ENCODE results near the gene TRIO.

The TRIO gene

DNA sequence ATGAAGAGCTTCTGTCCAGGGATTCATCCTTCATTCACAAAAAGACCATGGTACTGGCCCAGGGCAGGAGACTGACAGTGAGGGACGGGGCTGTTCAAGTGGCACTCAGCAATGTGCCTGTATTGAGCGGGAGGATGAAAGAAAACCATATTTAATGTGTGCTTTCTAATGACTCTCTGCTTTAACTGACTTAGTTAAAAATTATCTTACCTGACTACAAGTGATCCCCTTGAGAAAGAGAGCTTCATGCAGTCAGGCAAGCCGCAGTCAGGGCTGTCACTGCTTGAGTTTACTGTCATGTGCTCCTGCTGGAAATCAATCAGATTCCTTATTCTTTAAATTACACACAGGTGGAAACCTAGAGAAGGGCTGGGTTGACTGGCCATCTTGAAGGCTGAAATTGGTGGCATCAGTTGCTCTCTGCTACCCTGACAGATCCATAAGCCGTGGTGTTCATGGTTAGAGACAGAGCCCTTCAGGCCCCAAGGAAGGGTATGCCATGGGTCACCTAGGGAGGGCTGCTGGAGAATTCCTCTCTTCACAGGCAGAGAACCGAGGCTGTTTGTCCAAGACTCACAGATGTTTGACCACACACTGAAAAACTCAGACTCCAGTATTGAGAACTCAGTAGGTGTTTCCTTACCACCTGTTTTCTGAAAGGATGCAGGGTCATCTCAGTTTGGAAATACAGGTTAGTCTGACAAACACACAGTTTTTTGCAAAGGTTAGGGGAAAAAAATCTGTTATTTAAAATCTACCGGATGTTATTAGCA lies 70.9 kb downstream of the TRIO start:
- peak; percentile 89 for DNase-seq
- H4K20me1 ChIP-seq (ENCODE audit: insufficient read depth, low read length): no peaks in the 10 kb centered on the region
- no peak overlapping the region for H2AFZ ChIP-seq (ENCODE audit: low read length)
- no peaks in the 10 kb centered on the region for H3K9me3 ChIP-seq (replicated peaks; ENCODE audit: insufficient read depth, low read length)
- peak overlapping the region; percentile 44 for H3K4me3 ChIP-seq (ENCODE audit: low read length)
- peaks cover 72% of the 10 kb centered on the region for H3K79me2 ChIP-seq (ENCODE audit: low read length)
- H3K27me3 ChIP-seq (replicated peaks; ENCODE audit: insufficient read depth, low read length): no peaks in the 10 kb centered on the region
- H3K27ac ChIP-seq (ENCODE audit: low read length): peak overlapping the region; percentile 97
- H3K4me1 ChIP-seq (ENCODE audit: low read length): peaks cover 66% of the 10 kb centered on the region
- H3F3A ChIP-seq (ENCODE audit: insufficient read depth, low read length): peaks cover 47% of the 10 kb centered on the region
- peak overlapping the region; percentile 73 for H3K9ac ChIP-seq (ENCODE audit: low read length)
- peak overlapping the region; percentile 77 for H3K4me2 ChIP-seq (ENCODE audit: low read depth, low read length)
- TF ChIP-seq EZH2phosphoT487 (IDR thresholded peaks at IDR 0.05; ENCODE audit: low read length): no peak
- TF ChIP-seq, protein P1, sequence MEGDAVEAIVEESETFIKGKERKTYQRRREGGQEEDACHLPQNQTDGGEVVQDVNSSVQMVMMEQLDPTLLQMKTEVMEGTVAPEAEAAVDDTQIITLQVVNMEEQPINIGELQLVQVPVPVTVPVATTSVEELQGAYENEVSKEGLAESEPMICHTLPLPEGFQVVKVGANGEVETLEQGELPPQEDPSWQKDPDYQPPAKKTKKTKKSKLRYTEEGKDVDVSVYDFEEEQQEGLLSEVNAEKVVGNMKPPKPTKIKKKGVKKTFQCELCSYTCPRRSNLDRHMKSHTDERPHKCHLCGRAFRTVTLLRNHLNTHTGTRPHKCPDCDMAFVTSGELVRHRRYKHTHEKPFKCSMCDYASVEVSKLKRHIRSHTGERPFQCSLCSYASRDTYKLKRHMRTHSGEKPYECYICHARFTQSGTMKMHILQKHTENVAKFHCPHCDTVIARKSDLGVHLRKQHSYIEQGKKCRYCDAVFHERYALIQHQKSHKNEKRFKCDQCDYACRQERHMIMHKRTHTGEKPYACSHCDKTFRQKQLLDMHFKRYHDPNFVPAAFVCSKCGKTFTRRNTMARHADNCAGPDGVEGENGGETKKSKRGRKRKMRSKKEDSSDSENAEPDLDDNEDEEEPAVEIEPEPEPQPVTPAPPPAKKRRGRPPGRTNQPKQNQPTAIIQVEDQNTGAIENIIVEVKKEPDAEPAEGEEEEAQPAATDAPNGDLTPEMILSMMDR (IDR thresholded peaks at IDR 0.05; ENCODE audit: low read length): no peak
- no peak for TF ChIP-seq EZH2 (optimal IDR thresholded peaks at IDR 0.05; ENCODE audit: low read depth, low read length)
- no peaks in the 10 kb centered on the region for H3K9me2 ChIP-seq (replicated peaks; ENCODE audit: insufficient read depth, low read length)
- H3K36me3 ChIP-seq (replicated peaks; ENCODE audit: insufficient read depth, low read length): no peaks in the 10 kb centered on the region

DNA sequence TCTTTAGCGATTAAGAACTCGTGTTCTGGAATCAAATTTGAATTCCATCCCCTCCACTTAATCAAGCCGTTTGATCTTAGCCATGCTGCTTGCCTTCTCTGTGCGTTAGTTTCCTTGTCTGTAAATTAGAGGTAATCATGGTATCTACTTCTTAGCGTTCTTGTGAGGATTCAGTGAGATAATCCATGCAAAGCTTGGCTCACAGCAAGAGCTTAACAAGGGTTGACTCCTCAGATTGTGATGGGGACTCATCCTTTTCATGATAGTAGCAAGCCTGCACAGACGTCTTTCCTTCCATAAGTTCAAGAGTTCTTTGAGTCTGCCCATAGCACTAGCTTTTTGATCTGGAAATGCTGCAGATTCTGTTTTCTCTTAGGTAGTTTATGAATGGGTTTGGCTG lies 72.8 kb downstream of the TRIO start:
- H3K9me2 ChIP-seq (replicated peaks; ENCODE audit: insufficient read depth, low read length): no peaks in the 10 kb centered on the region
- no peak for DNase-seq
- H3K4me1 ChIP-seq (ENCODE audit: low read length): peaks cover 58% of the 10 kb centered on the region
- H3K27ac ChIP-seq (ENCODE audit: low read length): peak overlapping the region; percentile 97; the same call in 1 of the 2 replicates
- no peaks in the 10 kb centered on the region for H3K27me3 ChIP-seq (replicated peaks; ENCODE audit: insufficient read depth, low read length)
- no peaks in the 10 kb centered on the region for H3K9me3 ChIP-seq (replicated peaks; ENCODE audit: insufficient read depth, low read length)
- H3K9ac ChIP-seq (ENCODE audit: low read length): no peak overlapping the region
- H3F3A ChIP-seq (ENCODE audit: insufficient read depth, low read length): peaks cover 47% of the 10 kb centered on the region
- peaks cover 72% of the 10 kb centered on the region for H3K79me2 ChIP-seq (ENCODE audit: low read length)
- peak overlapping the region; percentile 77; the same call in 1 of the 2 replicates for H3K4me2 ChIP-seq (ENCODE audit: low read depth, low read length)
- no peaks in the 10 kb centered on the region for H4K20me1 ChIP-seq (ENCODE audit: insufficient read depth, low read length)
- no peak overlapping the region for H3K4me3 ChIP-seq (ENCODE audit: low read length)
- TF ChIP-seq EZH2phosphoT487 (IDR thresholded peaks at IDR 0.05; ENCODE audit: low read length): no peak
- TF ChIP-seq, protein P1 (IDR thresholded peaks at IDR 0.05; ENCODE audit: low read length): no peak
- TF ChIP-seq EZH2 (optimal IDR thresholded peaks at IDR 0.05; ENCODE audit: low read depth, low read length): no peak
- no peak overlapping the region for H2AFZ ChIP-seq (ENCODE audit: low read length)
- no peaks in the 10 kb centered on the region for H3K36me3 ChIP-seq (replicated peaks; ENCODE audit: insufficient read depth, low read length)

DNA sequence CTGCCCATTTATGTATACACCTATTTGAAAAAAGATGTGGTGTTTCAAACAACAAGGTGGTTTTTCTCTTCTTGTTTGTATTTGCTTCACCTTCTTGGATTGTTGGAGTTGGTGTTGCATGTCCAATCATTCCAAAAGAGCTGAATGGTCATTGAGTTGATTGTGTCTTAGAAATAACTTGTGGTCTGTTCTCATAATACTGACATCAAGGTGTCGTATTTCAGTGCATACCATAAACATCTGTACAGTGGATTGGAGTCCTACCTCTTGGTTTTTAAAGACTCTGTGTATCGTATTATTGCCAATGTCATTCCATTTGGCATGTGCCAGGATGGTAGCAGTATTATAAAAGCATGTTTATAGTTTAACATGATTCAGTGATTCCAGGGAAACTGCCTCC lies 73.2 kb downstream of the TRIO start:
- no peaks in the 10 kb centered on the region for H3K9me3 ChIP-seq (replicated peaks; ENCODE audit: insufficient read depth, low read length)

DNA sequence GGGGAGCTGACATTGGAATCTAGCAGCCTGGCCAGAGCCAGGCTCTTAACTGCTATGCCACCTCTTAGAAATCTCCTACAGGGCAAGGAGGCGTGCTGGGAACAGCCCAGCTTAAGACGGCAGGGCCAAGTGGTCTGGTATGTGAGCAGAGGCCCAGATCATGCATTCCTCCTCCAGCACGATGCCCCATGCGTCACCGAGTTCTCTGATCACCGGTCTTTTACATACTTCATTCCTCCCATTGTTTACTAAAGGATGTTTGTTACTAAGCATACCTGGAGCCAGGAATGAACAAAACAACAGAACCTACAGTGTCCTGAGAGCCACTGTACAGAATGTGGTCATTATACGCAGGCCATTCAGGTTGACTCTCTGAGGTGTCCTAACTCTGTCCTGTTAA lies 73.8 kb downstream of the TRIO start:
- no peak overlapping the region for H3K9ac ChIP-seq (ENCODE audit: low read length)
- H3K79me2 ChIP-seq (ENCODE audit: low read length): peaks cover 76% of the 10 kb centered on the region
- no peak for TF ChIP-seq EZH2 (optimal IDR thresholded peaks at IDR 0.05; ENCODE audit: low read depth, low read length)
- TF ChIP-seq, protein P1 (IDR thresholded peaks at IDR 0.05; ENCODE audit: low read length): no peak
- TF ChIP-seq EZH2phosphoT487 (IDR thresholded peaks at IDR 0.05; ENCODE audit: low read length): no peak
- H3K4me2 ChIP-seq (ENCODE audit: low read depth, low read length): no peak overlapping the region
- H3F3A ChIP-seq (ENCODE audit: insufficient read depth, low read length): peaks cover 38% of the 10 kb centered on the region
- no peak overlapping the region for H3K27ac ChIP-seq (ENCODE audit: low read length)
- no peaks in the 10 kb centered on the region for H3K9me2 ChIP-seq (replicated peaks; ENCODE audit: insufficient read depth, low read length)
- H3K36me3 ChIP-seq (replicated peaks; ENCODE audit: insufficient read depth, low read length): no peaks in the 10 kb centered on the region
- no peak overlapping the region for H3K4me3 ChIP-seq (ENCODE audit: low read length)
- DNase-seq: no peak
- no peak overlapping the region for H2AFZ ChIP-seq (ENCODE audit: low read length)
- H3K9me3 ChIP-seq (replicated peaks; ENCODE audit: insufficient read depth, low read length): no peaks in the 10 kb centered on the region
- H3K27me3 ChIP-seq (replicated peaks; ENCODE audit: insufficient read depth, low read length): no peaks in the 10 kb centered on the region
- H3K4me1 ChIP-seq (ENCODE audit: low read length): peaks cover 48% of the 10 kb centered on the region
- H4K20me1 ChIP-seq (ENCODE audit: insufficient read depth, low read length): no peaks in the 10 kb centered on the region

More for the DNA sequence above, 73.2 kb downstream of the TRIO start:
- Histone ChIP-seq H3K79me2 (ENCODE audit: low read length) (peaks cover 74% of the 10 kb centered on the region), H2AFZ (ENCODE audit: low read length) (no peak overlapping the region), H3F3A (ENCODE audit: insufficient read depth, low read length) (peaks cover 43% of the 10 kb centered on the region), H3K27ac (ENCODE audit: low read length) (no peak overlapping the region), H3K27me3 (replicated peaks; ENCODE audit: insufficient read depth, low read length) (no peaks in the 10 kb centered on the region), H3K36me3 (replicated peaks; ENCODE audit: insufficient read depth, low read length) (no peaks in the 10 kb centered on the region), H3K9ac (ENCODE audit: low read length) (no peak overlapping the region), H4K20me1 (ENCODE audit: insufficient read depth, low read length) (no peaks in the 10 kb centered on the region), H3K4me1 (ENCODE audit: low read length) (peaks cover 53% of the 10 kb centered on the region), H3K4me3 (ENCODE audit: low read length) (no peak overlapping the region), H3K9me2 (replicated peaks; ENCODE audit: insufficient read depth, low read length) (no peaks in the 10 kb centered on the region), H3K4me2 (ENCODE audit: low read depth, low read length) (no peak overlapping the region)
- TF ChIP-seq EZH2phosphoT487 (IDR thresholded peaks at IDR 0.05; ENCODE audit: low read length) (no peak), EZH2 (optimal IDR thresholded peaks at IDR 0.05; ENCODE audit: low read depth, low read length) (no peak)
- no peak for DNase-seq
